ENCODE measurements around the gene PTPRE.

Gene PTPRE

GRCh38 chr10:128028508-128029289 lies 121.8 kb downstream of the PTPRE start:
- no peak for DNase-seq

- no peak for DNase-seq
Measured at GRCh38 chr10:128029290-128029651, 122.4 kb downstream of the PTPRE start.

DNA sequence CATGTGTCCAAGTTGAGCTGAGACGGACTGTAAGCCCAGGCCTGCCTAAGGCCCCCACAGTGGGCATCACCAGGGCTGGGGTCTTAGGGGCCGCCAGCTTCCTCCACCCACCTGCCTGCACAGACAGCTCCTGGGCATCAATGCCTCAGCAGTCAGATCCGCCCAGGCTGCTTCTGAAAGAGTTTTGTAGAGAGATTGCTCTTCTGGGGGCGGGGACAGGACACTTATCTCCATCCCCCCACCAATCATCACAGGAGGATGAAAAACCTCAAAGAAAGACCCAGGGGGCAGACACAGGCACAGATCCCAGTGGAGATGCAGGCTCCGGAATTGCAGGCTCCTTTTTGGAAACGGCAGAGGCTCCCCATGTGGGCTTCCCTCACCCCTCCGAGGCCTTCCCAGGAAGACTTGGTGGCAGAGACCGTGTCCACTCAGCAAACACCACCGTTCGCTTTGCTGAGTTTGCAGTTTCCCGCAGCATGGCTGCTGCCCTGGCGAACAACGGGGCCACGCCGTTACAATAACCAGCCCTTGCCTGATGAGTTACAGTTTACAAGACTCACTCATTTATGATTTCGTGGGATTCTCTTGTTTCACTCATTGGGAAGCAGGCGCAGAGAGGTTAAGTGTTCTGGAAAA lies 122.9 kb downstream of the PTPRE start:
- DNase-seq: no peak

DNA sequence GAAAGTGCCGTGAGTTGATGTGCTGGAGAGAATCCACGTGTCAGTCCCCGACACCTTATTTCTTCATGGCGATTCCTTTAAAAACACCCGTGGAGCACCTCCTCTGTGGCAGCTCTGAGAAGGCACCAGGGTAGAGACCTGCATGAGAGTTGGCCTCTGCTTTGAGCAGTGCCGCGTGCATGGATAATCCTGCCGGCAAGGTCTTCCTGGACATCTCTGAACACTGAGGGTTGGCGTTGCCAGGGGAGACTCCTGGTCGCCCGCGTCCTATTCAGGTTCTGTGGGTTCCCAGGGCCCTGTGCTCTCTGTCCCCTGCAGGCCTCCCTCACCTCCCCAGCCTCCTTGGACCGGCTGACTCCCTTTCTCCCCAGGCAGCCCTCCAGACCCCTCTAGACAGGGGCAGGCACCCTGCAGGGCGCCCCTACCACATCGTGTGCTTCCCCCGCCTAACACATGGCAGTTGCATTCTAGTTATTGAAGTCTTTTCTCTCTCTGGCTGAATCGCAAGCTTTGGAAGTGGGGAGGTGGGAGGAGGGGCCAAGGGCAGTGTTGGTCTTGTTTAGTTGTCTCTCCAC lies 123.7 kb downstream of the PTPRE start:
- no peak for DNase-seq

- DNase-seq: no peak
Measured at GRCh38 chr10:128031216-128031615, 124.3 kb downstream of the PTPRE start.

DNA sequence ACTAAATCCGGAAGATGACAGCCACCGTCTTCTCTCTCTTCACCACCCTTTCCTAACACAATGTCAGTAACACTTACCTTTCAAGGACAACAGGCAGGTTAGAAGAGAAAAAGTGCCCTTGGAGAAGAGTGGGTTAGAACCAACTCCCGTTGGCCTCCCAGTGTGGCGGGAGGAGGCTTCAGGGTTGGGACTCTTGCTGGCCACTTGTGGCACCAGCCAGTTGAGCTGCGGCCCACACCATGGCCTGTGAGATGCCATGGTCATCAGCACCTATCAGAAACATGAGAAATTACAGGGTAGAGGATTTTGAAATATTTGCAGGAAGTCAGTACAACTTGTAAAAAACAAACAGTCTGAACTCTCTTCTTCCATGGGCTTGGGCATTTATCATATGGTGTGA lies 125.6 kb downstream of the PTPRE start:
- DNase-seq: no peak

GRCh38 chr10:128035557-128035973 lies 128.7 kb downstream of the PTPRE start:
- DNase-seq: no peak

GRCh38 chr10:128036011-128036615 lies 129.2 kb downstream of the PTPRE start:
- DNase-seq: no peak

DNA sequence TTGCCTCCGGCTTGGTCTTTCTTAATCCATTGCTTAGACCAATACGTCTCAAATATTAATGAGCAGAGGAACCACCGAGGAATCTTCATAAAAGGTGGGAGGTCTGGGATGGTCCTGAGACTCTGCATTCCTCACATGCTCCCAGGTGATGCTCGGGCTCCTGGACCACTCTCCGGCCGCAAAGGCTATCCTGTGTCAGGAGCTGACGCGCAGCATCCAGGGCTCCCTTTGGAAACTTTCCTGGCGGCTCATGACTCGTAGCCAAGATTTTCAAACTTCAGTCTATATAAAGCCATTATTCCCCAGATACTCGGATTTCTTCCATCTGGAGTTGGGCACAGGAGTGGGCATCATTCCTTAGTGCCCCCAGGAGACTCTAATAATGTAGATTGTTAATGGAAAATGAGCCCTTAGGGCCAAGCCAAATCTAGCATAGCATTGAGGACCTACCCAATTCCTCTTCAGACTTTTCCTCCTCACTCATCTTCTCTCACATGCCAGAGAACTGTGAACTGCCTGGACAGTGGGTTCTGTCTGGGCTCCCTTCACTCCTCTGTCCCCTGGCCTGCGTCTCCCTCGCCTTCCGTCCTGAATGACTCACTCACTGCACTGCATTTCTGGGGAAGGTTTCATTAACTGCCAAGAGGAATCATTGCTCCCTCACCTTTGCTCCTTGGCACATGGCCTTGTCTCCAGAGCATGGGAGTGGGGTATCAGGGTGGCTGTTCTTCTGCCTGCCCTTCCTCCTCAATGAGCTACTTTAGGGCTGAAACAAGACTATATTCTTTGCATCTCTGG lies 130.0 kb downstream of the PTPRE start:
- DNase-seq: no peak

GRCh38 chr10:128040096-128040495 lies 133.2 kb downstream of the PTPRE start:
- no peak for DNase-seq

- no peak for DNase-seq
Measured at GRCh38 chr10:128040681-128041080, 133.8 kb downstream of the PTPRE start.

DNA sequence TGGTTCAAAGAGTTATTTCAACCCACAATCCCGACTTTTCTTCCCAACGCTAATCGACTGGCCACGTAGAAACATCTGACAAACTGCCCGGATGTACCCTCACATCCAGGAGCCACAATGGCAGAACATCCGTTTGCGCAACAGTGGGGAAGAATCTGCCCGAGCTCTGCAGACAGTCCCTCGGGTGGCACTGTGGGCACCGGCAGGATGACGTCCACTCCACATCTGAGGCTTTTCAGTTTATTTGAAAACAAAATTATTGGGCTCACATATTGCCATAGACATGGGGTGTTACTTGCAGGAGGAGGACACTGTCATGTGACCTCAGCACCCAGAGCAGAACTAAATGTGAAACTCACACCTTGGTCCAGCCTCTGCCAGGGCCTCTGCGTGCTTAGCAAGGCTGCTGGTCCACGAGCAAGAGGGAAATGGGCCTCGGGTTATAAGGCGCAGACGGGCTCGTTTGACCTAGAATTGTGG lies 135.3 kb downstream of the PTPRE start:
- no peak for DNase-seq

DNA sequence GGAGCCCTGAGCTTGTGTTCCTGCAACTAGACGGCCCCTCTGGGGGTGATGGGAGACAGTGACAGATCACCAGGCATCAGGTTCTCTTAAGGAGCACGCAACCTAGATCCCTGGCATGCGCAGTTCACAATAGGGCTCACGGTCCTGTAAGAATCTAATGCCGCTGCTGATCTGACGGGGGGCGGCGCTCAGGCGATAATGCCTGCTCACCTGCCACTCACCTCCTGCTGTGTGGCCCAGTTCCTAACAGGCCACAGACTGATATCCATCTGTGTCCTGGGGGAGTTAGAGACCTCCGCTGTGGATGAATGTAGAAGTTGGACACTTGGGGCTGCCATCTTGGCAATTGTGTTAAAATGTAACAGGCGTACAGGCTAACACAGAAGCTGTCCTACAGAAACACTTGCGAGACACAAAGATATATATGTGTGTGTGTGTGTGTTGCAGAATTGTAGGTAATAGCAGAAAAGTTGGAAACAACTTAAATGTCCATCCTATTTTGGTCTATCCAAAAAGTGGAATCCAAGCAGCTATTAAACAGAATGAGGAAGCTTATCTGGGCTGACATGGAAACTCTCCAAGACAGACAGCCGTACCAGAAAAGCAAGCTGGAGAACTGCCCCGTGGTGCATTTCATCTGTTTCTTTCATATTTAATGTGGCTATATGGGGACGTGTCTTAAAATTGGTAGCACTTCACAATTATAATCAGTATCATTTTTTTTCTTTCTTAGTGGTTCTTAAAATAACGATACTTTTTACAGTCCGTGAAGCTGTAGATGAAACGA lies 136.5 kb downstream of the PTPRE start:
- no peak for DNase-seq

GRCh38 chr10:128044186-128044585 lies 137.3 kb downstream of the PTPRE start:
- no peak for DNase-seq

DNA sequence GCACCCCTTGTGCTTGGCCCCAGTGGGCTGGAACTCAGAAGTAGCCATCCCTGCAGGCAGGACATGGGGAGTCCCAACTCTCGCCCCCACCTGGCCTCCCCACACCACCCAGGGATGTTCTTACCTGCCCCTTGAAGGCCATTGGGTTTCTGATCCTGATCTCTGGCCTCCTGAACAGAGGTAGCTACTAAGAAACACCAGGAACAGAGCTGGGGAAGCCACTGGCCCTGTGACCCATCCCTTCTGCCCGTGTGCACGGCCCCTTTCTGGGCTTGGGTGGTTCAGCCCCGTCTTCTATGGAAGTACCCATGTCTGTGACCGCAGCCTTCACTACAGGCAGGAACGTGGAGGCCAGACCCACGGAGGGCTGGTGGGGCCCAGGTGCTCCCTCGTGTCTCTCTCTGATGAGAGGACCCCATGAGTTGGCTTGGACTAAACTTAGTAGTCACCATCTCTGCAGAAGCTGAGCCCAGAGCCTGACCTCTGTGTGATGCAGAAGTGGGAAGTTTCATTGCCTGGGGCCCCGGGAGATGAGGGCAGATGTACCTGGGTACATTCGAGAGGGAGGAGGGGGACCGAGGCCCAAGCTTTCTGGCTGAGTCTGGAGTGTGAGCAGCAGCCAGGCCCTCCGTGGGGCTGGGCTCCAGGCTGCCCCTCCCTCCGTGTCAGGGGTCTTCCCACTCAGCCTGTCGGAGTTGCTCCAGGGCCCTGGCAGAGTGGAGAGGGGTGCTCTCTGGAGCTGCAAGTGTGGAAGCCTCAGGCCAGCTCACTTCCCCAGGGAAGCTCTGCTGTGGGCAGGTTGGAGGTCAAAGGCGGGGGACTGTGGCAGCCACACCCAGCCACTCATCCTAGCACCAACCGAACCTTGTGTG lies 138.3 kb downstream of the PTPRE start:
- no peak for DNase-seq

GRCh38 chr10:128045833-128046120 lies 138.9 kb downstream of the PTPRE start:
- no peak for DNase-seq

DNA sequence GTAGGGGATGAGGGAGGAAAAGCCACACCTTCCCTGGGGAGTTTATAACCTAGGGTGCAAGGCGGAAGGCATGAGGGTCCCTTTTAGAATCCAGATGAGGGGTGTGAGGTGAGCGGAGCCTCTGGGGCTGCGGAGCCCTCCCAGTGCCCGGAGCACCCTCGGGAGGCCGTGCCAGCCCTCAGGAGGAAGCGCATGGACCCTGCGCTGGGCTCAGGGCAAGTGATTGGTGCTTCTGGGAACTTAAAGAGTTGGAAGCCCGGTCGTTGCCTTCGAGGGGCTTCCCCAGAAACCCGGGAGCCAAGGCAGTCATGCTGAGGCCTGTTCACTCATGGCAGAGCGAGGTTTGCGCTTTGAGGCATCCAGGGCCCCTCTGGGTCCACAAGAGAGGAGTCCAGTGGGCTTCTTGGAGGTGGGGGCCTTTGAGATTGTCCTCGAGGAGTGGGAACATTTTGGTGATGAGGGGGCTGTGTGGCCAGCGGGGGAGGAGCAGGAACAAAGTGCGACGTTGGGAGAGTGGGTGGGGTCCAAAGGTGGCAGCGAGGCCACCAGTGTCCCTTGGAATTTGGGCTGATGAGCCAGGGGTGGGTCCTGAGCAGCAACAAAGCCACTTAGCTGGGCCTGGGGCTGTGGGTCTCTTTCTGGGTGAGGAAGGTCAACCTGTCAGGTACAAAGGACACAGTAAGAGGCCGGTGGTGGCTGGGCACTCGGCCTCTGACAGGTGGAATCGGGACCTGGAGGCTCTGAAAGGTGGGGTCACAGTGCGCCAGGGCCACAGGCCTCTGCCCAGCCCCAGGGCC lies 139.5 kb downstream of the PTPRE start:
- DNase-seq: no peak

- no peak for DNase-seq
Measured at GRCh38 chr10:128046953-128047290, 140.0 kb downstream of the PTPRE start.

GRCh38 chr10:128047351-128047750 lies 140.4 kb downstream of the PTPRE start:
- no peak for DNase-seq

DNA sequence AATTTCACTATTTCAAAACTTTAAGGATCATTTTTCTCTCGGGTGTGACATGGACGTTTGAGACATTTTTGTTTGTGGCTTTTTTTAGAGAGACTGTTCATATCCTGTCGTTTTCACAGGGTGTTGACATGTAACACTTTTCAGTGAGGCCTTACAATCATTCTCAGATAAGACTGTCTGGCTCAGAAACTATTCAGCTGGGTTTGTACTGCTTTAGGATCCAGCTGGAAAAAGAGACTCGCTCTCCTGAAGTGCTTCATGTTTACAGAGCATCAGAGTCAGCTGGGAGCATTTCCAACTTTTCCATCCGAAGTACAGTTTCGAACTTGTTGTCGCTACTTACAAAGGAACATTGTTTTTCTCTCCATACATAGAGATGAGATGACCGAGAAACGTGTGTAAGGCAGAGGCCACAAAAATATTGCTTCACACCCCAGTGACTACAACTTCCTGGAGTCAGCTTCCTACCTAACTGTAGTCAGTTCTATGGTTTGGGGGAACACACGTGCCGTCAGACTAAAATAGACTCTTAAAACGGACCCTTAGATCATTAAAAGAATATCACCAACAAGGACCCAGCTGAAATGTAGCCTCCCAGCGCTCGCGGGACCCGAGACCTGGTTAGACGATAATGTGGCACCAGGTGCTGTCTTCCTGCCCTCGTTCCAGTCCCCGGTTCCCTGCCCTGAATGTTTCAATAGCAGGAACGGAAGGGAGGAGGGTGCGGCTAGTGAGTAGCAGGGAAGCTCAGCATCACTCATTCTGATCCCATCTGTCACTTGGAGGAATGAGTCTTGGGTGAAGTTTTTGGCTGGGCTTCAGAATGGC lies 141.3 kb downstream of the PTPRE start:
- DNase-seq: no peak

Data from NCI-H524 (cell line).